Endothelial cell (in vitro differentiated cells): Measurements from ENCODE around the gene ARMC3. TPM values are rescaled to one million over a fixed set of nuclear protein-coding genes. Genes with fewer than 3 reads are reported as not detected.

ENCODE experiments used
- DNase-seq: peaks from one replicate; pipeline ENCODE4 v3.0.0; 2021; ENCODE audit warnings: low spot score
- H3K27ac Mint-ChIP-seq: one replicate; pipeline ENCODE4 v1.8.0; 2021; ENCODE audit warnings: mixed read lengths, inconsistent platforms; ENCODE audit not compliant: unreplicated experiment
- H3K27me3 Mint-ChIP-seq: one replicate; pipeline ENCODE4 v1.8.0; 2021; ENCODE audit warnings: mild to moderate bottlenecking, moderate library complexity, mixed read lengths, inconsistent platforms; ENCODE audit not compliant: unreplicated experiment
- H3K36me3 Mint-ChIP-seq: one replicate; pipeline ENCODE4 v1.8.0; 2021; ENCODE audit warnings: mild to moderate bottlenecking, low read depth, mixed read lengths, inconsistent platforms; ENCODE audit not compliant: unreplicated experiment
- H3K4me1 Mint-ChIP-seq: one replicate; pipeline ENCODE4 v1.8.0; 2021; ENCODE audit warnings: mild to moderate bottlenecking, mixed read lengths, inconsistent platforms; ENCODE audit not compliant: unreplicated experiment
- H3K4me3 Mint-ChIP-seq: one replicate; pipeline ENCODE4 v1.8.0; 2021; ENCODE audit warnings: mild to moderate bottlenecking, mixed read lengths, inconsistent platforms; ENCODE audit not compliant: unreplicated experiment
- H3K9me3 Mint-ChIP-seq: one replicate; pipeline ENCODE4 v1.8.0; 2021; ENCODE audit warnings: mixed read lengths, inconsistent platforms; ENCODE audit not compliant: unreplicated experiment
- total RNA-seq: library from RNA; stranded (reverse); fragmentation: NEBNext Ultra II Directional; extraction: Animal tissue kit (Norgen Biotek cat#: 25700); gene quantifications from one replicate; pipeline ENCODE4 v1.2.1, GENCODE V29; 2021; ENCODE audit not compliant: unreplicated experiment
- TF ChIP-seq, protein P1 (sequence below): fragments of 200-600 bp; sonication (generic); IDR thresholded peaks from one replicate; pipeline ENCODE4 v1.5.0; 2021; ENCODE audit warnings: antibody characterized with exemption; ENCODE audit not compliant: unreplicated experiment

The ARMC3 gene
- total RNA-seq, 1 donor from 2014 or later: 2.1 TPM

DNA sequence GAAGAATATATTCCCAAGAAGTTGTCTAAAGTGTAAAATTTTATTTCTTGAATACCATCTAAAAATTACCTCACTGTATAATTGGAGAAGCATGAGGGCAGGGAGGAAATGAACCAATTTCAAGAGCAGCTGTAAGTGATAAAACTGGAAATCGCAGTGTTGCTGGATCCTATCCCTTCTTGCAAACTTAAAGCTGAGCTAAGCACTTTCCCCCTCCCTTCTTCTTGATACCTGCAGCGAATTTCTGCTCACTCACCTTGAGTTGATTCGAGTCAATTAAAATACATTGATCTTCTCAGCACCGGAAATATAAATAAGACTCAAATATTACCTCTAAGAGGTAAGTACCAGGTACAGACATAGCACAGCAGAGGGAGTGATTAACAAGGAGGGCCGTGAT, 65.5 kb downstream of the ARMC3 start:
- Mint-ChIP-seq H3K4me3 (no peak overlapping the region), H3K36me3 (no peaks in the 10 kb centered on the region), H3K4me1 (peaks cover 33% of the 10 kb centered on the region), H3K27ac (no peak overlapping the region), H3K9me3 (no peaks in the 10 kb centered on the region), H3K27me3 (no peaks in the 10 kb centered on the region)
- DNase-seq: no peak
- TF ChIP-seq, protein P1, sequence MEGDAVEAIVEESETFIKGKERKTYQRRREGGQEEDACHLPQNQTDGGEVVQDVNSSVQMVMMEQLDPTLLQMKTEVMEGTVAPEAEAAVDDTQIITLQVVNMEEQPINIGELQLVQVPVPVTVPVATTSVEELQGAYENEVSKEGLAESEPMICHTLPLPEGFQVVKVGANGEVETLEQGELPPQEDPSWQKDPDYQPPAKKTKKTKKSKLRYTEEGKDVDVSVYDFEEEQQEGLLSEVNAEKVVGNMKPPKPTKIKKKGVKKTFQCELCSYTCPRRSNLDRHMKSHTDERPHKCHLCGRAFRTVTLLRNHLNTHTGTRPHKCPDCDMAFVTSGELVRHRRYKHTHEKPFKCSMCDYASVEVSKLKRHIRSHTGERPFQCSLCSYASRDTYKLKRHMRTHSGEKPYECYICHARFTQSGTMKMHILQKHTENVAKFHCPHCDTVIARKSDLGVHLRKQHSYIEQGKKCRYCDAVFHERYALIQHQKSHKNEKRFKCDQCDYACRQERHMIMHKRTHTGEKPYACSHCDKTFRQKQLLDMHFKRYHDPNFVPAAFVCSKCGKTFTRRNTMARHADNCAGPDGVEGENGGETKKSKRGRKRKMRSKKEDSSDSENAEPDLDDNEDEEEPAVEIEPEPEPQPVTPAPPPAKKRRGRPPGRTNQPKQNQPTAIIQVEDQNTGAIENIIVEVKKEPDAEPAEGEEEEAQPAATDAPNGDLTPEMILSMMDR: no peak

DNA sequence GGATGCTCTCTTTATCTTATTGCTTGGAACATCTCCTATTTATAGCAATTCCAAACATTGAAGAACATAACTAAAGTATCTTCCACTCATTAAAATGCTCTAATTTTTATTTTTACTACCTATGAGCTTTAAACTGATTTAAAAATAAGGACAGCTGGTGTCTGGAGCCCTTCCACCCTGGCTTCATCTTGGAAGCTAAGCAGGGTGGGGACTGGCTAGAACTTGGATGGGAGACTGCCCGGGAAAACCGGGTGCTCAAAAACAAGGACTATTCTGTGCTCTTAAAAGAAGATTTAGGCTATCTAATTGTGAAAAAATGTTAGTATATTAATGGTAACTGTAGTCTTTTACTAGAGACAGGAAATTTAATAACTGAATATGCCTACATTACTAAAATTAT, 69.2 kb downstream of the ARMC3 start:
- Mint-ChIP-seq H3K27ac (no peak overlapping the region), H3K9me3 (no peaks in the 10 kb centered on the region), H3K4me1 (peaks cover 16% of the 10 kb centered on the region), H3K36me3 (no peaks in the 10 kb centered on the region), H3K27me3 (no peaks in the 10 kb centered on the region), H3K4me3 (no peak overlapping the region)
- TF ChIP-seq, protein P1: no peak
- peak; percentile 17 for DNase-seq

DNA sequence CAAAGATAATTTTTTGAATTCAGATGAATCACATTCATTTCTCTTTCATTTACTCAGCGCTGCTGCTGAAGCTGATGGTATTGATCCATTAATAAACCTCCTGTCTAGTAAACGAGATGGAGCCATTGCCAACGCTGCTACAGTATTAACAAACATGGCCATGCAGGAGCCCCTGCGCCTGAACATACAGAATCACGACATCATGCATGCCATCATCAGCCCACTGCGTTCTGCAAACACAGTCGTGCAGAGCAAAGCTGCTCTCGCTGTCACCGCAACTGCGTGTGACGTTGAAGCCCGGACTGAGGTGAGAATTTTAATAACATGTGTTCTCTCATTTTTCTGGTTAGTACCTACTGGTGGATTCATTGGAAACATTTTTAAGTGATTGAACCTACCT, 70.2 kb downstream of the ARMC3 start:
- Mint-ChIP-seq H3K27me3 (no peaks in the 10 kb centered on the region), H3K36me3 (no peaks in the 10 kb centered on the region), H3K4me1 (peaks cover 9% of the 10 kb centered on the region), H3K9me3 (no peaks in the 10 kb centered on the region), H3K27ac (no peak overlapping the region), H3K4me3 (no peak overlapping the region)
- DNase-seq: no peak
- TF ChIP-seq, protein P1: no peak

DNA sequence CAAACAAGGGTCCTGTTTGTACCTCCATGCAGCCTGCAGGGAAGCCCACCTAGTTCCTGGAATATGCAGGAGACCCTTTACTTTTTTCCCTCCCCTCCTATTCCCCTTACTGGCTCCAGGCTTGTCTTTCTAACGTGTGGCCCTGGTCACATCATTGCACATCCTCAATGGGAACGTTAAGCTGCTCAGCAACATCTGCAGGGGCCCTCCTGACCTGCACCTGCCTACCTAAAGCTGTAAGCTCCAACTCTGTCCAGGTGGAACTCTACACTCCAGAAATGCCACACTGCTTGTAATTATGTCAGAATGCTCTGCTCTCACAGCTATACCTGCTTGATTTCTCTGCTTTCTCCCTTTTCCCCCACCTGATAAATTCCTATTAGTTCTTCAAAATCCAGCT, 72.1 kb downstream of the ARMC3 start:
- DNase-seq: no peak
- Mint-ChIP-seq H3K36me3 (no peaks in the 10 kb centered on the region), H3K4me3 (no peak overlapping the region), H3K27ac (no peak overlapping the region), H3K4me1 (no peaks in the 10 kb centered on the region), H3K9me3 (no peaks in the 10 kb centered on the region), H3K27me3 (no peaks in the 10 kb centered on the region)
- TF ChIP-seq, protein P1: no peak

DNA sequence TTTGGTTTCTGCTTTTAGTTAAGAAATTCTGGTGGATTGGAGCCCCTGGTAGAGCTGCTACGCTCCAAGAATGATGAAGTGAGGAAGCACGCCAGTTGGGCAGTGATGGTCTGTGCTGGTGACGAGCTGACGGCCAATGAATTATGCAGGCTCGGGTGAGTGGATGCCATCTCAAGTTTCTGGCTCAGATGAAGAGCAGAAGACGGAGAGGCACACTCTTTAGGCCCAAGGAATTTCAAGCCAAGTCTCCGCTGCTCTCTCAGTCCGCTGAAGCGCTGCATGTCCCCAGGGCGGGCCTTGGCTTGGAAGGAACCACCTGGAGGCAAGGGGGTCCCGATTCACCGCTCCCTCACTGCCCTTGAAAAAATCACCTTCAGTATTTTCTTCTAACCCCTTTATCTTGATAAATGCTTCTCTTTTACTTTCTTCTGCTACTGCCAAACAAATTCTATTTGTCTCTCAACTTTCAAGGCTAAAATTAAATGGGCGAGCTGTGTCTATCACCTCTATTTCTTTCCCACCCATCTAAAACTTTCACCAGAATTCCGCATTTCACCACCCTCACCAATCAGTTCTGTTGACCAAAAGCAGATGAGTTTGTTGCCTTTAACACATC, 74.2 kb downstream of the ARMC3 start:
- Mint-ChIP-seq H3K27me3 (no peaks in the 10 kb centered on the region), H3K36me3 (no peaks in the 10 kb centered on the region), H3K4me3 (no peak overlapping the region), H3K9me3 (no peaks in the 10 kb centered on the region), H3K4me1 (no peaks in the 10 kb centered on the region), H3K27ac (no peak overlapping the region)
- DNase-seq: no peak
- TF ChIP-seq, protein P1: no peak
